HG03280 (cell line): ENCODE results near the gene NFIC.
"Not testable (repeated sequence)": the region's sequence is repeated elsewhere in the genome, so short reads cannot be mapped to it uniquely, and the experiment has no call there.

ENCODE experiments used
- ATAC-seq: cut with Tn5 transposase; IDR thresholded peaks from one replicate; pipeline ENCODE4 v1.9.1; 2021; ENCODE audit warnings: mild to moderate bottlenecking, moderate library complexity; ENCODE audit not compliant: unreplicated experiment

Gene NFIC

DNA sequence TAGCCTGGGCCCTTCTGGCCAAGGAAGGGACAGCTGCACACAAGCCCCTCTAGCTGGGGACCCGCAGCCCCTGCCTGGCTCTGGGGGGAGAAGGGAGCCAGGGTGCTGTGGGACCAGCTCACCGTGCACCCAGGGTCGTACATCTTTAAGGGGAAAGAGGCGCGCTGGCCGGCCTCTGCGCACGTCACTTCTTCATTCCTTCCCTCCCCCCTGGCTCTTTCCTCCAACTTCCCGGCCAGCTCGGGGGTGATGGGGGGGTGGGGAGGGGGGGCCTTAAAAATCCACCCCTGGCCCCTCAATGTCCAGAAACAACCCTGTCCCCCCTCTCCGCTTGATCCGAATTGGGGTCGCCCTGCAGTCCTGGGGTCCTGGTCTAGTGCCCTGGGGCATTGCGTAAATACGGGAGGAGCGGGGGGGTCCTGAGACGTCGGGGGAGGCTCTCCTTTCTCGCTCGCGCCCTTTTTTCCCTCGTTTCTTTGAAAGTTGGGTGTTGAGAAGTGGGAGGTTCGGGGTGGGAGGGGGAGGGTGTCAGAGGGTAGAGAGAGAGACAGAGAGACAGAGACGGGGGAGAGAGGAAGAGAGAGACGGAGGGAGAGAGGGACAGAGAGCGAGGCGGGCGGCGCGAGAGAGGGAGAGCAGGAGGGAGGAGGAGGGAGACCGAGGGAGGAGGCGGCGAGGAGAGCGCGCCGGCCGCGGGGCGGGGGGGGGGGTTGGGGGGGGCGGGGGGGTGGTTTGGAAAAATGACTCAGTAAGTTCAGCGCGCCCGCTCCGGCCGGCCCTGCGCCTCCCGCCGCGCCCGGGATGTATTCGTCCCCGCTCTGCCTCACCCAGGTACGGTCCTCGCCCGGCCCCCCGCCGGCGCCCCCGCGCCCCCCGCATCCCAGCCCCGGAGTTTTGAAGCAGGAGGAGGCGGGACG, at the start of gene NFIC:
Gene NFIC, plus strand, starts transcription at position 748 of the 917 bp plus-strand sequence. Its CDS starts 54 bp downstream, at position 802.
- ATAC-seq: no peak

DNA sequence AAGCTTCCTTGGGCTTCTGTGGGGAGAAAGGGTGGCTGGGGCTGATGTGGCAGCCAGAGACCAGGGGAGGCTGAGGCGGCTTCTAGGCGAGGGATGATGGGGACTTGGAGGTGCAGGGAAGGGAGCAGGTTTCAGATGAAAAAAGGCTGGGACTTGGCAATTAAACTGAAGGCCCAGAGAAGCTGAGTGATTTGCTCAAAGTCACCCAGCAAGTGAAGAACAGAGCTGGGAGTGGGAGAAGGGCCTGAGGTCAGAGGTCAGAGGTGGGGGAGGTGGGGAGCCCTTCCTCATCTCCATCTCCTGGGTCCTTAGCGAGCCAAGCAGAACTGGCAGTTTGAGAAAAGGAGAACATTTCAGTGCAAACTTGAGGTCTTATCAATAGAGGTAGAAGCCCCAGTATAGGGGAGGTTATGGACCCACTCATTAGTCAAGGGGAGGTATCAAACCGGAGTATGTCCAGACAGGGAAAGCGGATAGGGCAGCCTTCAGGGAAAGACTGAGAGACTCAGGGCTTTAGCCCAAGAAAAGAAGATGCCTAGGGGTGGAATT, 49.6 kb upstream of the NFIC start:
- no peak for ATAC-seq

- ATAC-seq: no peak
Observed at GRCh38 chr19:3319643-3320353, 46.6 kb upstream of the NFIC start.

DNA sequence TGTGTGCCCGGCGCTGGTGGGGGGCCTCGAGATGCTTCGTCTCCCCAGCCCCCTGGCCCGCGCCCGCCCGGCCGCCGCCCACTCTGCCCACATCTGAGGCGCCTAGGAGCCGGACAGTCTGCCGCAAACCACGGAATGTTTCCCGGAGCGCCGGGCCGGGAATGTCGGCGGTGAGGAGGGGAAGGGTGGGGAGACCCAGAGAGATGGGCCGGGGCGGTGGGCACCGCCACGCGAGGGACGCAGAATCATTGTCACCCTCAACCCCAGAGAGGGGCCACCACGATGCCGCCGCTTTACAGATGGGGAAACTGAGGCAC, 46.1 kb upstream of the NFIC start:
- no peak for ATAC-seq

DNA sequence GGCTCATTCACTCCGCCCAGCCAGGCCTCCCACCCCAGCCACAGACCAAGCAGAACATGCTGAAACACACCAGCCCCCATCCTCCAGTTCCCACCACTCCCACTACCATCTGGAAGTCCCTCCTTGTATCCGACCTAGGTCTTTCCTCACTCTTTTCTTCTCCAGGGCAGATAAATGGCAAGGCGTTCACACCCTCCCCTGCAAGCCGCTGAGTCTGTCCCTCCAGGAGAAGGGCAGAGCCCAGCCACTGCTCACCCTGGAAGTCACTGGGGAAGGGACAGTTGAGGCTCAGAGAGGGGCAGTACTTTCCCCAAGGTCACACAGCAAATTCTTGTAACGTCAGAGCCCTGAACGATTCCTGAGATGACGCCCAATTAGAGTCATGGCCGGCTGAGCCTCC, 45.5 kb upstream of the NFIC start:
- ATAC-seq: no peak

GRCh38 chr19:3321696-3322095, 44.7 kb upstream of the NFIC start:
- no peak for ATAC-seq

GRCh38 chr19:3322199-3322978, 44.0 kb upstream of the NFIC start:
- no peak for ATAC-seq

- ATAC-seq: no peak
Observed at GRCh38 chr19:3323026-3323425, 43.4 kb upstream of the NFIC start.

DNA sequence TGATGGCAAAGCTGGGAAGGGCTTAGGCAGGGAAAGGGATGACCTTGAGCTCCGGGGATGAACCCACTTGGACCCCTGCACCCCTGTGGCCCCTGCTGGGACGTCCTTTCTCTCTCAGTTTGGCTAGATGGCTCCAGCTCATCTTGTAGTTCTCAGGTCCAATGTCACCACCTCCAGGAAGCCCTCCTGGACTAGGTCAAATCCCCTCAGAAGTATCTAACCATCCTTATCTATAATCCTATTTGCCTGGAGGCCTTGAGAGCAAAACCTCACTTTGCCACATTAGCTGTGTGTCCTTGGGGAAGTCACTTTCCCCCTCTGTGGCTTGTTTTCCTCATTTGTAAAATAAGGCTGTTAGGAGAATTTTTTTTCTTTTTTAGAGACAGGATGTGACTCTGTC, 42.7 kb upstream of the NFIC start:
- ATAC-seq: no peak

DNA sequence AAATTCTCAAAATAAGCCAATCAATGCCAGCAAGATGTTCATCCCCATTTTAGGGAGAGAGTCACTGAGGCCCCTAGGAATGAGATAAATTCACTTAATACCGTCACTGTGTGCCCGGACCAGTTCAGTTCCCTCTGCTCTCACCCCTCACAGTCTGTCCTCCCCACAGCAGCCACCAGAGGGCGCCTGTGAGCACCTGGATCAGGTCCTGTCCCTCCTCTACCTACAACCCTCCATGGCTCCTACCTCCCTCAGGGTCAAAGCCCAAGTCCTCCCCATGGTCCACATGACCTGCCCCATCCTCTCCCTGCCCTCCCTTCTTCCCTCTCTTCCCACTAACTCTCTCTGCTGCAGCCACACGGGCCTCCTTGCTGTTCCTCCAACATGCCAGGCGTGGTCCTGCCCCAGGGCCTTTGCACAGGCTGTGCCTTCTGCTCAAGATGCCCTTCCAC, 42.0 kb upstream of the NFIC start:
- no peak for ATAC-seq

DNA sequence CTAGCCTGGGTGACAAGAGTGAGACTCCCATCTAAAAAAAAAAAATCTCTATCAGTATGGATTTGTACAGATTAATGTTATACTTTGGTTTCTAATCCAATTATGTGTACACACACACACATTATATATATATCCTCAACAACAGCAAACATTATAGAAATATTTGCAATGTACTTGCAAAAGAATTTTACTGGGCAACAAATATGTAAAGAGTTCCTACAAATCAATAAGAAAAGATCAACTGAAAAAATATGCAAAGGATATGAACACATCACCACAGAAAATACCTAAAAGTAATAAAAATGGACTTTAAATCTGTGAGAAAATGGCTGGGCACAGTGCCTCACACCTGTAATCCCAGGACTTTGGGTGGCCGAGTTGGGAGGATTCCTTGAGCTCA, 40.9 kb upstream of the NFIC start:
- no peak for ATAC-seq

- ATAC-seq: no peak
Observed at GRCh38 chr19:3328743-3329142, 37.6 kb upstream of the NFIC start.

DNA sequence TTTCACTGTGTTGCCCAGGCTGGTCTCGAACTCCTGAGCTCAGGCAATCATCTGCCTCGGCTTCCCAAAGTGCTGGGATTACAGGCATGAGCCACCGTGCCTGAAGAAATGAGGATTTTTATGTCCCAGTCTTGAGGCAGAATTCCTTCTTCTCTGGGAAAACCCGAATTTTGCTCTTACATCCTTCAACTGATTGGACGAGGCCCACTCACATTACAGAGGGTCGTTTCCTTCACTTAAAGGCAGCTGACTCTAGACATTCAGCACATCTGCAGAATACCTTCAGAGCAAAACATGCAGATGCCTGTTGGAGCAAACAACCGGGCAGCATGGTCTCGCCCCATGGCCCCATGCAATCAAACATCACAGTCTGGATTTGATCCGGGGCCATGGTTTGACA, 36.3 kb upstream of the NFIC start:
- ATAC-seq: no peak

DNA sequence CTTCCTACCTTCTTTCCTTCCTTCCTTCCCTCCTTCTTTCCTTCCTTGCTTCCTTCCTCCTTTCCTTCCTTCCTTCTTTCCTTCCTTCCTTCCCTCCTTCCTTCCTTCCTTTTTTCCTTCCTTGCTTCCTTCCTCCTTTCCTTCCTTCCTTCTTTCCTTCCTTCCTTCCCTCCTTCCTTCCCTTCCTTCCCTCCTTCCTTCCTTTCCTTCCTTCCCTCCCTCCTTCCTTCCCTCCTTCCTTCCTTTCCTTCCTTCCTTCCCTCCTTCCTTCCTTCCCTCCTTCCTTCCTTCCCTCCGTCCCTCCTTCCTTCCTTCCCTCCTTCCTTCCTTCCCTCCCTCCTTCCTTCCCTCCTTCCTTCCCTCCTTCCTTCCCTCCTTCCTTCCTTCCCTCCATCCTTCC, 34.2 kb upstream of the NFIC start:
- ATAC-seq: not testable (repeated sequence)

- no peak for ATAC-seq
Observed at GRCh38 chr19:3333020-3333583, 33.3 kb upstream of the NFIC start.

DNA sequence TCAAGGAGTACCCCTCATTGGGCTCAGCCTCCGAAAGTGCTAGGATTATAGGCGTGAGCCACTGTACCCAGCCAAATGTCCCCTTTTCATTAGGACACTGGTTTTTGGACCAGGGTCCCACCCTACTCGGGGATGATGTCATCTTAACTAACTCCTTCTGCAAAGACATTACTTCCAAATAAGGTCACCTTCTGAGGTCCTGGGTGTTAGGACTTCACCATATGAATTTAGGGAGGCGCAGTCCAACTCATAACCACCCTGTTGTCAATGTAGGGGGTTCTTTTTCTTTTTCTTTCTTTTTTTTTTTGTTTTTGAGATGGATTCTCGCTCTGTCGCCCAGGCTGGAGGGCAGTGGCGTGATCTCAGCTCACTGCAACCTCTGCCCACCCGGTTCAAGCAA, 32.7 kb upstream of the NFIC start:
- ATAC-seq: no peak

DNA sequence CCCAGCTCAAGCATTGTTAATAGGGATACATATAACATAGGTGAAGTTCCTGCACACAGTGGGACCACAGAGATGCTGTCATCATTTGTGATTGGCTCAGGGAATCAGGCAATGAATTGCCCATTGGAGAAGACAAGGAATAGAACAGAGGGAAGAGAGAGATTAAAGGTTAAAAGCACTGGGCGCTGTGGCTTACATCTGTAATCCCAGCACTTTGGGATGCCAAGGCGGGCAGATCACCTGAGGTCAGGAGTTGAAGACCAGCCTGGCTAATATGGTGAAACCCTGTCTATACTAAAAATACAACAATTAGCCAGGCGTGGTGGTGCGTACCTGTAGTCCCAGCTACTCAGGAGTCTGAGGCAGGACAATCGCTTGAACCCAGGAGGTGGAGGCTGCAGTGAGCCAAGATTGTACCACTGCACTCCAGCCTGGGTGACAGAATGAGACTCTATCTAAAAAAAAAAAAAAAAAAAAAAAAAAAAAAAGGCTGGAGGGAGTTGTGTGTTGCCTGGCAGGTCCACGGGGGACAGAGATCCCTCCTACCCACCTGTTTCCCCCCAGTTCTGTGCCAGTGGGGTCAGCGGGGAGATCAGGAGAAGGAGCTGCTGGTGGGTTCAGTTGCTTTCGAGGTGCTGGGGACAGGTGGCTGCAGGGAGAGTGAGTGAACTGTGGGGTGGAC, 31.5 kb upstream of the NFIC start:
- ATAC-seq: not testable (repeated sequence)

- ATAC-seq: no peak
Observed at GRCh38 chr19:3335431-3336350, 30.7 kb upstream of the NFIC start.

DNA sequence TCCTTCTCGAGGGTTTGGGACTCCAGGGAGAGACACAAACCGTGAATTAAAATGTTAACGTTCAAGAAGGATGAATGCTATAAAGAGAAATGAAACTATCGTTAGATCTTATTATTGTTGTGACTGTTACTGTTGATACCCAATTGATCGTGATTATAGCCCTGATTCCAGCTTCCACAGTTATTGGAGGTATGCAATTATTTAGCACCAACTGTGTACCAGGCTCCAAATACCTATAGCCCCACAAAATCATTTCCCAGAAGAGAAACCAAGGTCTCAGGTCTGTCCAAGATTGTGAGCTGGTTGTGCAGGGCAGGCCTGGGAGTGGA, 30.1 kb upstream of the NFIC start:
- no peak for ATAC-seq
